Right cardiac atrium (tissue), 5 donors: ENCODE measurements around the gene C1orf159. TPM values are rescaled to one million over a fixed set of nuclear protein-coding genes. Genes with fewer than 3 reads are reported as not detected.

ENCODE experiments used
- ATAC-seq, 2 donors: fragments of 200-7000 bp; cut with Tn5 transposase; one replicate each; pipeline versions ENCODE4 v1.8.0 to v1.9.1; 2020; ENCODE audit warnings: moderate library complexity in 2 of 2, mild to moderate bottlenecking in 1 of 2
- DNase-seq, 3 donors: peaks; one replicate each; pipeline ENCODE4 v3.0.0-alpha.2; 2020
- H3K27ac ChIP-seq: one replicate; pipeline ENCODE4 v1.5.1; 2013; ENCODE audit warnings: mild to moderate bottlenecking, low read length, control low read depth, moderate library complexity
- H3K27me3 ChIP-seq: one replicate; pipeline ENCODE4 v1.6.1; 2013; ENCODE audit not compliant: control insufficient read depth, insufficient read depth
- H3K4me1 ChIP-seq: one replicate; pipeline ENCODE4 v1.6.1; 2013; ENCODE audit warnings: low read length; ENCODE audit not compliant: control insufficient read depth, insufficient read depth
- H3K4me3 ChIP-seq: one replicate; pipeline ENCODE4 v1.5.1; 2013; ENCODE audit warnings: low read length, control low read depth
- H3K9me3 ChIP-seq: one replicate; pipeline ENCODE4 v1.6.1; 2013; ENCODE audit warnings: low read length; ENCODE audit not compliant: control insufficient read depth
- WGBS: extraction: QIAGEN DNeasy Blood & Tissue Kit; methylation state at CpG from one replicate; pipeline ENCODE4 v1.1.7; 2013; 5-methylcytosine and 5-hydroxymethylcytosine counted together
- intact Hi-C, 4 donors: fragments of 100-400 bp; cut with DNase I; formaldehyde crosslinking; loops; one replicate each; pipeline versions ENCODE4 v1.11.0 to v1.14.0; 2022 to 2023
- polyA plus RNA-seq: library from polyadenylated mRNA; stranded (reverse); fragments of 200-250 nt; gene quantifications from one replicate; pipeline ENCODE4 v1.2.3, GENCODE V29; 2013
- total RNA-seq, 4 donors: library from RNA; stranded (reverse); fragmentation: NEBNext Ultra II Directional; extraction: Animal tissue kit (Norgen Biotek cat#: 25700); gene quantifications; one replicate each; pipeline ENCODE4 v1.2.1, GENCODE V29; 2021
- donor health status: healthy with polysubstance abuse.
- donor health status: DM: no; HTN: yes; CAD: no.
- donor health status: DM: no; HTN: no; CAD: no.
- donor health status: DM: no; HTN: yes; CAD: no; lungs with severe emphysema.
- donor health status: DM: yes; HTN: yes; CAD: no.

The C1orf159 gene
- total and polyA plus RNA-seq, 5 donors: 4.9 to 6.8 (median 5.5) TPM

DNA sequence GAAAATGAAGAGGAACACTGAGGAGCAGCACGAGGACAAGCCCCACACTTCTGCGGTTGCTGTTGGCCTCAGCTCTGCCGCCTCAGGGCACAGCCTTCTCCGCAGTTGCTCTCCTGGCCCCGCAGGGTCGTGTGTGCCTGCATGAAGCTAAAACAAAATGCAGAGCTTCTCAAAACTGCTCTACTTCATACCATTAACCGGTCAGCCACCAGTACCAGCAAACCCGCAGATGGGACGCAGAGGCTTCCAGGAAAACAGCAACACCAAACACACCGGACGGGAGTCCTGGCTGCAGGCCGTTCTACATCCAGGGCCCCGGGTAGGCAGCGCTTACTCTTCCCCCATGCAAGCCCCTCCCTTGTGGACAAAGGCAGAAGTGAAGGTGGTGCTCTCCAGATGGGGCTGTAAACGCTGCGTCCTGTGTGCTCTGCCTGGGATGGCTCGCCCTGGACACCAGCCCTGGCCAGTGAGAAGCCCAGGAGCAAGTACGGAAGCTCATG, 7.1 kb upstream of the C1orf159 start:
- Histone ChIP-seq H3K27ac (no peak overlapping the region), H3K27me3 (no peaks in the 10 kb centered on the region), H3K4me3 (no peak overlapping the region), H3K9me3 (no peaks in the 10 kb centered on the region), H3K4me1 (no peaks in the 10 kb centered on the region)
- ATAC-seq: no peak
- DNase-seq: peak in 2 of 3 donors; percentile 18 to 31
- 64% methylated on average over 18 of the region's 18 CpGs for WGBS
- intact Hi-C loops: loop anchor here (1.0 to 10.0 kb wide), 5 partner anchors 112 to 172 kb away; partner anchors contain the start of genes B3GALT6 (in 1 of the 4), C1QTNF12 (in 1 of the 4) and SDF4 (in 1 of the 4)

DNA sequence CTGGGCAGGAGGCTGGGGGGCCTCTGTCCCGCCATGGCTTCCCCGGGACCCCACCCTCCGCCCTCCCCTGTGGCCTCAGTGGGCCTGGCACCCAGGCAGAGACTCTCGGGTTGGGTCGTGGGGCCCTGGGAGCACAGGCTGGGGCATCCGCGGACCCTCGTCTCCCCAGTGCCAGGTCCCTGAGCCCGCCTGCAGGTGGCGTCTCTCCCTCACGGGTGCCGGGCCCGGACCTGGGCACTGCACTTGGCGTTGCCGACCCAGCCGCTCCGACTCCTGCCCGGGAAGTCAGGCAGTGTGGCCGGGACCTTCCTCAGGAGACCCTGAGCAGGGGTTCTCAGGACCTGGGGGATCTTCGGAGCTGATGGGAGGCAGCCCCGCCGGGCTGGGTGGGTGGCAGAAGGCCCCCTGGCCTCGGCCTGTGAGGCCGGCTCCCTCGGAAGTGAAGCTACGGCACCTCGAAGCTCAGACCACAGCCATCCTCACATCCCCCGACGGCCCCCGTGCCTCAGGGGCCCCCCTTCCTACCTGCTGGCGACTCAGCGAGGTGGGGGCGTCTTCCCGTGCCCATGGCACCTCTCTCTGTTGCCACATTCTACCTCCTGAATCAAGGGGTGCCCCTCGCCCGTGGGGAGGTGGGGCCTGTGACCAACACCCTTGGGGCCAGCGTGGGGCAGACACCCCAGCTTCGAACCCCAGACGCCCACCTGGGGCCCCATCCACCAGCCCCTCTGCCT, 6.4 kb upstream of the C1orf159 start:
- intact Hi-C loops: loop anchor here (1.0 to 10.0 kb wide), 5 partner anchors 113 to 173 kb away; partner anchors contain the start of genes B3GALT6 (in 1 of the 4), C1QTNF12 (in 1 of the 4) and SDF4 (in 1 of the 4)
- 15% methylated on average over 39 of the region's 39 CpGs for WGBS

GRCh38 chr1:1121611-1122077, 5.8 kb upstream of the C1orf159 start:
- DNase-seq (peak; percentile 15 to 46 (median 45)), ATAC-seq (peak; percentile 4 to 27)
- Histone ChIP-seq H3K4me3 (no peak overlapping the region), H3K4me1 (no peaks in the 10 kb centered on the region), H3K9me3 (no peaks in the 10 kb centered on the region), H3K27ac (no peak overlapping the region), H3K27me3 (no peaks in the 10 kb centered on the region)
- 48% methylated on average over 15 of the region's 15 CpGs for WGBS
- intact Hi-C loops: loop anchor here (1.0 to 10.0 kb wide), 5 partner anchors 113 to 173 kb away; partner anchors contain the start of genes B3GALT6 (in 1 of the 4), C1QTNF12 (in 1 of the 4) and SDF4 (in 1 of the 4)

More for the DNA sequence above, 6.4 kb upstream of the C1orf159 start:
- peak; percentile 89 to 91 for ATAC-seq
- no peak overlapping the region for H3K4me3 ChIP-seq
- no peak overlapping the region for H3K27ac ChIP-seq
- no peaks in the 10 kb centered on the region for H3K9me3 ChIP-seq
- DNase-seq: peak; percentile 87 to 94 (median 94)
- no peaks in the 10 kb centered on the region for H3K4me1 ChIP-seq
- H3K27me3 ChIP-seq: no peaks in the 10 kb centered on the region

DNA sequence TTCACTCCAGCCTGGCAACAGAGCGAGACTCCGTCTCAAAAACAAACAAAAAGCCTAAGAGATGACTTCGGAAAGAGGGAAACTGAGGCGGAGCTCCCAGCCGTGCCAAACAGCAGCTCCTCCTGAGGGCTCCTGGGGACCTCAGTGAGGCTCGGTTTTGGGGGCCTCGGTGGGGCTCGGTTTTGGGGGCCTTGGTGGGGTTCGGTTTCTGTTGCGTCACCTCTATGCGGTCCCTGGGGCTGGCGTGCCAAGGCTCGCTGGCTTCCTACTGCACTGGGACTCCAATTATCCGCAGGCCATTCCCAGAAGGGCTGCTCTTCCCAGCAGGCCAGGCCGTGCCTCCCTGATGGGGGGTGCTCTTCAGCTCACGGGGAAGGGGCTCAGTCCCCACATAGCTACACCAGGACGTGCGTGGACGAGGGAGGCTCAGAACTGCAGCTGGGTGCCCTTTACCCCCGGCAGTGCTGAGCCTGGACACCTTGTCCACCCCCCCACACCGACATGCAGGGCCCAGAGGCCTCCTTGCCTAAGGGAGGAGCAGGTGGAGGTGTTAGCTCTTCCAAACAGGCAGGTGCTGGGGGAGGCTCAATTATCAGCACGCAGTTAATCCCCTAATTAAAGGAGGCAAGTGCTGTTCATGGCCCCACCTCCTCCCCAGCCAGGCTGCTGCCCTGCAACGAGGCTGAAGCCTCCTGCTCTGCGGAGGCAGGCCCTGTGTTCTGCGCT, 5.1 kb upstream of the C1orf159 start:
- H3K4me1 ChIP-seq: no peaks in the 10 kb centered on the region
- ATAC-seq (no peak), DNase-seq (peak in 2 of 3 donors; percentile 18 to 45)
- no peaks in the 10 kb centered on the region for H3K9me3 ChIP-seq
- intact Hi-C loops: loop anchor here (5.0 to 10.0 kb wide), 4 partner anchors 114 to 174 kb away; partner anchors contain the start of genes B3GALT6 (in 1 of the 4), C1QTNF12 (in 1 of the 4) and SDF4 (in 1 of the 4)
- WGBS: 84% methylated on average over 25 of the region's 25 CpGs
- no peaks in the 10 kb centered on the region for H3K27me3 ChIP-seq
- no peak overlapping the region for H3K27ac ChIP-seq
- H3K4me3 ChIP-seq: no peak overlapping the region

DNA sequence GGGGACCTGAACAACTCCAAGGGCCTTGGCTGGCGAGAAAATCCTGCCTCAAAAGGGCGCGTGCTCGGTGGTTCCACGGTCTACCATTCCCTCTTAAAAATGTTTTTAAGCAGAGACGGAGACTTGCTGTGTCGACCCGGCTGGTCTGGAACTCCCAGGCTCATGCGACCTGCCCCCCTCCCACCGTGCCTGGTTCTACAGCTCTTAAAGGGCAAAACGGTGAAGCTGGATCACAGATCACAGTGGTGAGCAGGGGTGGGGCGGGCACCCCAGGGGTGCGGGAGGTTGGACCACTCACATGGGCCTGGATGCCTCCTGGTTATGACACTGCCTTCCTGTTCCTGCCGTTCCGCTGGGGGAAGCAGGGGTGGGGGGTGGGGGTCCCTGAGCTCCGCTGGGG, 4.2 kb upstream of the C1orf159 start:
- no peaks in the 10 kb centered on the region for H3K27me3 ChIP-seq
- no peaks in the 10 kb centered on the region for H3K9me3 ChIP-seq
- no peaks in the 10 kb centered on the region for H3K4me1 ChIP-seq
- 64% methylated on average over 16 of the region's 16 CpGs for WGBS
- ATAC-seq: no peak
- H3K4me3 ChIP-seq: no peak overlapping the region
- H3K27ac ChIP-seq: no peak overlapping the region
- intact Hi-C loops: loop anchor here (5.0 to 10.0 kb wide), 4 partner anchors 115 to 175 kb away; partner anchors contain the start of genes B3GALT6 (in 1 of the 4), C1QTNF12 (in 1 of the 4) and SDF4 (in 1 of the 4)
- peak in 2 of 3 donors; percentile 15 to 33 for DNase-seq

DNA sequence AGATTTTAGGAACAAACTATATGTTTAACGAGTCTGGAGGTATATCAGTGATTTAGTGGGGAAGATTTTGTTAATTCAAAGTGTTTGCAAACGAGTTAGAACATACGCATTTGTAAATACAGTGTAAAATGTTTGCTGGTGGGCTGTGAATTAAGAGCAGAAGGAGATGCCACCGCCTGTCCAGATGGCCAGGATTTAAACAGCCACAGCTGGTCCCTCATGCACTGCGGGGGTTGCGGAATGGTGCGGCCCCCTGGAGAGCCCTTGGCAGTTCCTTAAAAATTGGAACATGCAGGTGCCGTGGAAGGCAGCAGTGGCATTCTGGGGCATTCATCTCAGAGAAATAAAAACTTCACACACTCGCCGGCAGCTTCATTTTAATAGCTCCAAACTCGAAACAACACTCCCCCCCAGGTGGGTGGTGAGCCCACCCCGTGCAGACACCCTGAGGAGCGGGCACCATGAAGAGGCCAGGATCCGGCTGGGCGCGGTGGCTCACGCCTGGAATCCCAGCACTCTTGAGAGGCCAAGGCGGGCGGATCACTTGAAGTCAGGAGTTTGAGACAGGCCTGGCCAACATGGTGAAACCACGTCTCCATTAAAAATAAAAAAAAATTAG, 3.5 kb upstream of the C1orf159 start:
- Histone ChIP-seq H3K27ac (no peak overlapping the region), H3K27me3 (no peaks in the 10 kb centered on the region), H3K9me3 (no peaks in the 10 kb centered on the region), H3K4me3 (no peak overlapping the region), H3K4me1 (no peaks in the 10 kb centered on the region)
- ATAC-seq (no peak), DNase-seq (peak in 2 of 3 donors; percentile 25 to 32)
- intact Hi-C loops: no loop called here
- WGBS: 78% methylated on average over 20 of the region's 20 CpGs

DNA sequence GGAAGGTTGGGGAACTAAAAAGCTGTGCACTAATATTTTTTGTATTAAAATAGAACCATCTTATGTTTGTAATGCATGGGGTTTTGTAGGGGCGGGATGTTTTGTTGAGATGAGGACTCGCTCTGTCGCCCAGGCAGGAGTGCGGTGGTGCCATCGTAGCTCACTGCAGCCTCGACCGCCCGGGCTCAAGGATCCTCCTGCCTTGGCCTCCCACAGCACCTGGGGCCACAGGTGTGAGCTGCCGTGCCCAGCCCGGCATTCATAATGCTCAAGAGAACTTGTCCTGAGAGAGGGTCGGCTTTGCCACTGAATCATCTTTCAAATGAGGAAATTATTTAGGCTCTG, 3.0 kb upstream of the C1orf159 start:
- H3K27ac ChIP-seq: no peak overlapping the region
- no peaks in the 10 kb centered on the region for H3K4me1 ChIP-seq
- no peaks in the 10 kb centered on the region for H3K9me3 ChIP-seq
- H3K27me3 ChIP-seq: no peaks in the 10 kb centered on the region
- ATAC-seq (no peak), DNase-seq (peak in 2 of 3 donors; percentile 35 to 38)
- H3K4me3 ChIP-seq: no peak overlapping the region
- WGBS: 87% methylated on average over 11 of the region's 11 CpGs
- intact Hi-C loops: no loop called here

DNA sequence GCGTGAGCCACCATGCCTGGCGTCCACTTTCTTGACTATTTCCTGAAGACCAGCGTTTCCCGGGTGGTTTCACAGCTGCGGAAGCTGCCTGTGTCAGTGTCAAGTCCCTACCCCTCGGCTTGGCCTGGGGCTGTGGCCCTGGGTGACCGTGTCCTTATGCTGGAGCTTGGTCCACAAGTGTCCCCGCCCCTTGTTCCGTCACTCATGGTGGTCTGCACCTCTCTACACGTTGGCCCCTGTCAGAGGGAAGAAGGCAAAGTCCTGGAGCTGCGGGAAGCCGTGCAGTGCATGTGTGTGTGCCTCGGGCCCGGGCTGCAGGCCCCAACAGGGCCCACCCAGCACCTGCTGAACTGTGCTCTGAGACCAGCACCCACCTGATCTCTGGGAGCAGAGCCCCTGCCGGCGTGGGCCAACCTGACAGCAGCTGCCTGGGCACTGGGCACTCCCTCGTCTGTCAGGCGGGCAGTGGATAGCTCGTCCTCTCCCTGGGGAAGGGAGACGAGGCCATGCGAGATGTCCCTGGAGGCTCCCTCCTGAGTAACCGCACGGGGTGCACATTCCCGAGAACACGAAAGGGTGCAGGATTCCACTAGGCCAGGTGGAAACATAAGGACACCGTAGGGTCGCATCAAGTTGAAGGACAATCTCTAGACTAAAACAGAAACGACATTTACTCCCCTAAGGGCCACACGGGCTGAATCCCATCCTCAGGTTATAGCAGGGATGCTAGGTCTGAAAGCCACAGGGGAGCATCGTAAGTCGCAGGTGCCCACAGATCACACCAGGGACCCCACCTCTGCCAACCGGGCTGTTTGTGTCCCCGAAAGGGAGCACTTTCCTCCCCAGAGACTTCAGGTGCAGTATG, 2.4 kb upstream of the C1orf159 start:
- Histone ChIP-seq H3K4me1 (no peaks in the 10 kb centered on the region), H3K27ac (no peak overlapping the region), H3K27me3 (no peaks in the 10 kb centered on the region), H3K9me3 (no peaks in the 10 kb centered on the region), H3K4me3 (no peak overlapping the region)
- 83% methylated on average over 33 of the region's 33 CpGs for WGBS
- no peak for ATAC-seq
- DNase-seq: peak in 2 of 3 donors; percentile 44 to 53
- intact Hi-C loops: no loop called here

- ATAC-seq (no peak), DNase-seq (peak in 2 of 3 donors; percentile 31 to 56)
- H3K9me3 ChIP-seq: no peaks in the 10 kb centered on the region
- no peak overlapping the region for H3K27ac ChIP-seq
- H3K27me3 ChIP-seq: no peaks in the 10 kb centered on the region
- intact Hi-C loops: no loop called here
- H3K4me1 ChIP-seq: no peaks in the 10 kb centered on the region
- 68% methylated on average over 20 of the region's 20 CpGs for WGBS
- H3K4me3 ChIP-seq: no peak overlapping the region
Observed at GRCh38 chr1:1117469-1117831, 1.6 kb upstream of the C1orf159 start.
